GM21381 (cell line): Measurements from ENCODE around the gene ZCCHC8.
A peak's percentile ranks its signal among the peaks of the same experiment; 100 is the strongest.
"Not testable (repeated sequence)": the region's sequence is repeated elsewhere in the genome, so short reads cannot be mapped to it uniquely, and the experiment has no call there.

Experiments
- ATAC-seq: cut with Tn5 transposase; IDR thresholded peaks from one replicate; pipeline ENCODE4 v1.9.1; 2021; ENCODE audit warnings: mild to moderate bottlenecking, moderate library complexity; ENCODE audit not compliant: unreplicated experiment

The ZCCHC8 gene

DNA sequence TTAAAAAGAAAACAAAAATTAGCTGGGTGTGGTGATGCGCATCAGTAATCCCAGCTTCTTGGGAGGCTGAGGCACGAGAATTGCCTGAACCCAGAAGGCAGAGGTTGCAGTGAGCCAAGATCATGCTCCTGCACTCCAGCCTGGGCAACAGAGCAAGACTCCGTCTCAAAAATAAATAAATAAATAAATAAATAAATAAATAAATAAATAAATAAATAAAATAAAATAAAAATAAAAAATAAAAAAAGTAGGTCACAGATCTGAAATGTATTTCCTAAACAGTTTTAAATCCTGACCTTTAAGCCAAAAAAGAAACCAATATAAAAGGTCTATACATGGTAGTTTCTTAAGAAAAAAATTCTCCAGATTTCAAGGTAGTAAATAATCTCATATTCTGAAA, 12.3 kb upstream of the ZCCHC8 start:
- ATAC-seq, result not testable (repeated sequence)

DNA sequence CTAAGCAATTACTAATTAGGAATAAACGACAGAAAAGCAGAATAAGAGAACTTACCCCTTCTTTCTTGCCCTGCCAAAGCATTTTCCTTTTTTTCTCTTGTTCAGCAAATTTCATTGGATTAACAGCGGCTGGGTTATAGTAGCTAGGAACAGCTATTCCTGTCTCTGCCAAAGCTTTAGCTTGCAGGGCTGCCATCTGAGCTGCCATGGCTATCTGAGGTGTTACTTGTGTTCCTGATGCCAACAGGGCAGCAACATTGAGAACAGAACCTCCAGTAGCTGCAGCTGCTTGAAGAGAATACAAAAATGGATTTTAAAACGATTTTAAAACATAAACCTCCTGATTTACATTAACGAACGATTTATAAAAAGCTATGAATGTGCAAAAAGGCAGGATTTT, 7.4 kb upstream of the ZCCHC8 start:
- ATAC-seq, result no peak

DNA sequence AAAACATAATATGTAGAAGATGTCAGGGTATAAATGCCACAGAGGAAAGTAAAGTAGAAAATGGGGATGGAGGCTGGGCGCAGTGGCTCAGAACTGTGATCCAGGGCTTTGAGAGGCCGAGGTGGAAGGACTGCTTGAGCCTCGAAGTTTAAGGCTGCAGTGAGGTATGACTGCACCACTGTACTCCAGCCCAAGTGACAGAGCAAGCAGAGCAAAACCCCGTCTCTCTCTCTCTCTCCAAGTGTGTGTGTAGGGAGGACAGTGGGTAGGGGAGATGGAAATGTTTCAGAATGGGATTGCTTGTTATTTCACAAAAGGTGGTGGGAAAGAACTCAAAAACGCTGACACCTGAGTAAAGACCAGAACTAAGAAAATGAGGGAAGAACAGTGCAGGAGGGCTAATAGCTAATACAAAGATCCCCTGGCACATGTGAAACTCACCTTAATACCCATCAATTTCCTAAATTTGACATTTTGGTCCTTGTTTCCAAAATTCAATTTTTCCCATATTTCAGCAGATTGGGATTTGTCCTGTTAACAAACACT, 5.7 kb upstream of the ZCCHC8 start:
- no peak for ATAC-seq

DNA sequence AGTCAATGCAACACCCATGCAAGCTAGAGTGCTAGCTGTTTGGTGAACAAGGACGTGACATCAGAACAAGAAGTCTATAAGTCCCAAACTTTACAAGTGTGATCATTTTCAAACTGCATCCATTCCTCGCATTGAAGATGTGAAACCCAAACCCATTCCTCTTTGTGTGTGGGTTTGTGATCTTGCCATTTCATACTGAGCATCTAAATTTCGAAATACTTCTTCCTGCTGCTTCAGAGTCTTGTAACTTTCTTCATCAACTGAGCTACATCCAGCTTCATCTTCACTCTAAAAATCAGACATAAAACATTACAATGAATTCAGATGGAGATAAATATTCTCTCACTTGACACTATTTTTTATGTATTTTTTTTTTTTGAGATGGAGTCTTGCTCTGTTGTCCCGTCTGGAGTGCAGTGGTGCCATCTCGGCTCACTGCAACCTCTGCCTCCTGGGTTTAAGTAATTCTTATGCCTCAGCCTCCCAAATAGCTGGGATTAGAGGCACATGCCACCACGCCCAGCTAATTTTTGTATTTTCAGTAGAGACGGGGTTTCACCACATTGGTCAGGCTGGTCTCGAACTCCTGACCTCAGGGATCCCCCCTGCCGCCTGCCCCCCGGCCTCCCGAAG, 4.8 kb upstream of the ZCCHC8 start:
- no peak for ATAC-seq

DNA sequence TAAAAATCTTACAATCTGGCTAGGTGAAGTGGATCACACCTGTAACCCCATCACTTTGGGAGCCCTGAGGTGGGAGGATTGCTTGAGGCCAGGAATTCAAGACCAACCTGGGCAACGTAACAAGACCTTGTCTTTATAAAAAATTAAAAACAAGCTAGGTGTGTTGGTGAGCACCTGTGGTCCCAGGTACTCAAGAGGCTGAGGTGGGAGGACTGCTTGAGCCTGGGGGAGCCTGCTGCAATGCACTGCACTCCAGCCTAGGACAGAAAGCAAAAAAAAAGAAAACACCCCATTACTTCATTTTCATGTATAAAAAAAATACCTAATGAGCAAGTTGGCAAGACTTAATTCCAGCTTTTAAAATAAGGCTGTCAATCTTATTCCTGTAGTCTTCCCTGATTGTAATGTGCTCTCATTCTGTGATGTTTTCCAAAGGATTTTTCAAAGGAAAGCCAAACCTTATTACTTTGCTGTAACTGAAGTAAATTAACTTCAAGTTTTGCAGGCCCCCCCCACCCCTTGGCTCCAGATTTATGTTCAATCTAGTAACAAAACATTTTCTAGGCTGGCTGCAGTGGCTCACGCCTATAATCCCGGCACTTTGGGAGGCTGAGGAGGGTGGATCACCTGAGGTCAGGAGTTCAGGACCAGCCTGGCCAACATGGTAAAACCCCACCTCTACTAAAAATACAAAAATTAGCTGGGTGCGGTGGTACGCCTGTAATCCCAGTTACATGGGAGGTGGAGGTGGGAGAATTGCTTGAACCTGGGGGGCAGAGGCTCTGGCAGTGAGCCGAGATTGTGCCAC, 3.3 kb upstream of the ZCCHC8 start:
- ATAC-seq, result no peak

DNA sequence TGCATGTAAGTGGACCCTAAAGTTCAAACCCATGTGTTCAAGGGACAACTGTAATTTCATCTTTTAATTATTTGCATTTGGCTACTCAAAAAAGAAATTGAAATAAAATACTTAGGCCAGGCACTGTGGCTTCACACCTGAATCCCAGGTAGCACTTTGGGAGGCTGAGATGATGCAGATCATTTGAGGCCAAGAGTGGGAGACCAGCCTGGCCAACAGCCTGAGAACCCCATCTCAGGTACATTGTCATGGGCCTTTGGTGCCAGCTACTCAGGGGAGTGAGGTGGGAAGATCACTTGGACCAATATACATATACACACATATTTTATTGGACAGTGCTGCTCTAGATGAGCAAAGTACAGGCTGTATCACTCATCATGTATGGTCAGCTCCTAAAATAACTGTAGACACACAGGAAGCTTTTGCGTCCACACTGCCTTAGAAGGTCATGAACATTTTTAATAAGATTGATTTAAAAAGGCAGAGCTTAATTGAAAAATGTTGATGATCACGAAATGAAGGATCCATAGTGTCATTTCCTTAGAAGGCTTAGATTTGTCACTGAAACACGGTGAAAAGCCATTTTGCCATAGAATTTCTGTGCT, 2.5 kb upstream of the ZCCHC8 start:
- no peak for ATAC-seq

DNA sequence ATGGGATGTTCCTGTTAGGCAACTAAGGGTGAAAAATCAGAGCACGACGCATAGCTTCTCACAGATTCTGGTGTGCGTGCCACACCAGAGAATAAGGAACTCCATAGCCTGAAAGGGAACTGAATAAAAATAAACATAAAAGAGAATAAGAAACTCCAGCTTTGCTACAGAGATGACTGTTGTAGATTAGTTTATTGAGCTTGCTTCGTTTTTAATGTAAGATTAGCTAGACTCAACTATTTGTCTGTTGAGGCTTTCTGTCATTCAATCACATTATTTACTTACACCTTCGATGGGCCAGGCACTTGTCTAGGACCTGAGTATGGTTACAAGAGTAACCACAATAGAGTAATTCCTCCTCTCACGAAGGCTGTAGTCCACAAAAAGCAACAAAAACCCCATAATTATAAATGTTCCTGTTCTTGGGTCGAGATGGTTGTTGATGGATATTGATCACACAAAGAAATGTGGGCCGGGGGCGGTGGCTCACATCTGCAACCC, 807 bp upstream of the ZCCHC8 start:
- no peak for ATAC-seq

DNA sequence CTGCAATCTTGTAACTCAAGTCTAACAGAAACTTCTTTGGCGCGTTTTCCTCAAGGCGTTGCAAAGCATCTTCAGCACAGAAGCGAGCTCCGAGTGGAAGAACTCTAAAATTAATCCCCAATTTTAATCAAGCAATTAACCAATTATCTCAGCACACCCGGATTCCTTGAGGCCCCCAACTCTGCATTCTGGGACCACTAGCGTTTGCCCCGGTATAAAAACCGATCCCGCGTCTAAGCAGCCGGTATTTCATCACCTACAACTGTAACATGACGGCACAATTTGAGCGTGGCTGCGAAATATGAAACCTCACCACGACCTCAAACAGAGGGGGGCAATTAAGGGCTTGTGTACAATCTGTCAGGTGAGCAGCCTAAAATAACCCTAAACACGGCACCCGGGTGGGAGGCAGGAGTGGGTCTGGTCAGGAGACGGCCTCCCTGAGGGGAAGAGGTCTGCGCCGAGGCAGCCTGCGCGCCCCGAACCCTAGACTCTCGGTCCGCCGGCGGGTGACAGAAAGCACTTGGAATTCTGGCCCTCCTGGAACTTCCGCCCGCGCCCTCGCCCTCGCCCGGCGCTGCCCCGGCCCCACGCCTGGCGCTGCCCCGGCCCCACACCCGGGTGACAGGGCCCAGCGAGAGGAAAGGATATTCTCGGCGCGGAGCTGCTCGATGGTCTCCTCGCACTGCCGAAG, 594 bp downstream of the ZCCHC8 start:
- peak; percentile 10 for ATAC-seq

DNA sequence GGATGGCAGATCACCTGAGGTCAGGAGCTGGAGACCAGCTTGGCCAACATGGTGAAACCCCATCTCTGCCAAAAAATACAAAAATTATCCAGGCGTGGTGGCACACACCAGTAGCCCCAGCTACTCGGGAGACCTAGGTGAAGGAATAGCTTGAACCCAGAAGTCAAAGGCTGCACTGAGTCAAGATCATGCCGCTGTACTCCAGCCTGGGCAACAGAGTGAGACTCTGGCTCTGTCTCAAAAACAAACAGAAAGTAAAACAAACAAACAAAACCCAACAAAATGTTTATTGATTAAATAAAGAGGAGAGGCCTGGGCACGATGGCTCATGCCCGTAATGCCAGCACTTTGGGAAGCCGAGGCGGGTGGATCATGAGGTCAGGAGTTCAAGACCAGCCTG, 5.5 kb downstream of the ZCCHC8 start:
- ATAC-seq, result no peak

DNA sequence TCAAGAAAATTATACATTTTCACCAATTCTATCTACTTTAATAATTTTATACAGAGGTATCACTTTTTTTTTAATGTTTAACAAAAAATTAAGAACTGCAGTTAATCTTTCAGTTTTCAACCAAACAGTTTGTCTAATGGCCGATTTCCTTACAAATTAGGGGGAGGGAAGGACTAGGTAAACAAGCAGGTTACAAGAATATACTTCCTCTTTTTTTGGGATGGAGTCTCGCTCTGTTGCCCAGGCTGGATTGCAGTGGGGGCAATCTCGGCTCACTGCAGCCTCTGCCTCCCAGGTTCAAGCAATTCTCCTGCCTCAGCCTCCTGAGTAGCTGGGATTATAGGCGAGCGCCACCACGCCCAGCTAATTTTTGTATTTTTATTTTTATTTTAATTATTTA, 7.5 kb downstream of the ZCCHC8 start:
- not testable (repeated sequence) for ATAC-seq

DNA sequence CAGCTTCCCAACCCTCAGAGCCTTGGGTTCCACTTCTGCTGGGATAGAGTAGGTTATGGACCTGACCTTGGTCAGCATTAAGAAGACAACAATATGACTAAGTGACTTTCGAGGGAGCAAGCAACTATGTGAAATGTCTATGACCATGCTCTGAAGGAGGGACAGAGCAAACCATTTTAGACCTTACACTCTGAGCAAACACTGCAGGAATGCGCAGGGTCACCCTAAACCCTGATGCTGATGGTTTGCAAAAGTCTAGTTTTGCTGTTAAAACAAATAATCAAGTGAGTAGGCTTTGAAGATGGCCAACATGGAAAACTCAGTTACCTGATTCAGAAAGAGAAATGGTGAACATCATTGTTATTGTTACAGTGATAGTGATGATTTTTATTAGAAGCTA, 8.7 kb downstream of the ZCCHC8 start:
- no peak for ATAC-seq

DNA sequence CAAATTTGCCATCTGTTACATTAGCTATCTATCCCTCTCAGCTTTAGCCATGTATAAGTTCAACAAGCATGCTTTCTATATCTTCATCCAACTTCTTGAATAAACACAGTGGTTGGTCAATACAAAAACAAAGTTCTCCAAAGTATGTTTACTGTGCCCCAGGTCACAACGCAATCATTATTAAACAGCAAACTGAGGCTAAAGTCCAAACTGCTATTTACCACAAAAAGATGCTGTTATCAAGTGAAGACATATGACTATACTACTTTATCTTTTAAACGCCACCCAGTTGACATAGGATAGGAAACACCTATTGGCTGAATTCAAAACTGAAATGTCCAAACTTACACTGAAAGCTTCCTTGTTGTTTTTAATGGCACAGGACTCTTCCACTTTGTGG, 11.7 kb downstream of the ZCCHC8 start:
- no peak for ATAC-seq

DNA sequence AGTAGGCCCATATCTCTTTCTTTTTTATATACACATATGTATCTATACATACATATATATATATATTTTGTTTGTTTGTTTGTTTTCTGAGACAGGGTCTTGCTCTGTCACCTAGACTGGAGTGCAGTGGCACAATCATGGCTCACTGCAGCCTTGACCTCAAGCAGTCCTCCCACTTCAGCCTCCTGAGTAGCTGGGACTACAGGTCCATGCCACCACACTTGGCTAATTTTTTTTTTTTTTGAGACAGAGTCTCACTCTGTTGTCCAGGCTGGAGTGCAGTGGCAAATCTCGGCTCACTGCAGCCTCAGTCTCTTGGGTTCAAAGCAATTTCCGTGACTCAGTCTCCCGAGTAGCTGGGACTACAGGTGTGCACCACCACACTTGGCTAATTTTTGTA, 12.9 kb downstream of the ZCCHC8 start:
- not testable (repeated sequence) for ATAC-seq

DNA sequence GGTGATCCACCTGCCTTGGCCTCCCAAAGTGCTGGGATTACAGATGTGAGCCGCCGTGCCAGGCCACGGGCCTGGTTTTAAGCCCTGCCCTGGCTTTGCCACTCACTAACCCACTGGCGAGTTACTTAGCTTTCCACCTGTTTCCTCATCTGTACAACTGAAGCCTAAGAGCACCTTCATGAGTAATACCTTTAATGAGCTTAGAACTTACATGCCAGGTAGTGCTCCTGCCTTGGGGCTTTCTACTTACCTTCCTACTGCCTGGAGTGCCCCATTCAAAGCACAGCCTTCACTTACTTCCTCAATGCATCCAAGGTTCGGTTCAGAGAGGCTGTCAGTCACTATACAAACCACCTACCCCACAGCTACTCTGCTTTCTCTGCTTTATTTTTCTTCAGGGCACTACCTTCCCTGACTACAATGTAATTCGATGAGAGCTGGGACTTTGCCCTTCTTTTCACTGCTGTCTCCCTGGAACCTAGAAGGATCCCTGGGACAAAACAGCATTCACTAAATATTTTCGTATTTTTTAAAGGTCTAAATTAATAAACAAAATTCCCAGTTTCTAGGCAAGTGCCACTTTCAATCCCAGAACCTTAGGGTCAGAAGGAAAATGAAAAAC, 13.8 kb downstream of the ZCCHC8 start:
- ATAC-seq, result no peak

DNA sequence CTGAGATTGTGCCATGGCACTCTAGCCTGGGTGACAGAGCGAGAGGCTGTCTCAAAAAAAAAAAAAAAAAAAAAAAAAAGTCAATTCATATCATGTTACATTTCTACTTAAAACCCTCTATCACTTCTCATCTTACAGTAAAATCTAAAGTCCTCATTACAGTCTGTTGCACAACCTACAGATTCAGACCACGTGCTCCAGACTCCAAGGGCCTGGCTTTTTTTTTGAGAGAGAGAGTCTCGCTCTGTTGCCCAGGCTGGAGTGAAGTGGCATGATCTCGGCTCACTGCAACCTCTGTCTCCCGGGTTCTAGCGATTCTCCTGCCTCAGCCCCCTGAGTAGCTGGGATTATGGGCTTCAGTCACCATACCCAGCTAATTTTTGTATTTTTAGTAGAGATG, 14.4 kb downstream of the ZCCHC8 start:
- ATAC-seq, result not testable (repeated sequence)

DNA sequence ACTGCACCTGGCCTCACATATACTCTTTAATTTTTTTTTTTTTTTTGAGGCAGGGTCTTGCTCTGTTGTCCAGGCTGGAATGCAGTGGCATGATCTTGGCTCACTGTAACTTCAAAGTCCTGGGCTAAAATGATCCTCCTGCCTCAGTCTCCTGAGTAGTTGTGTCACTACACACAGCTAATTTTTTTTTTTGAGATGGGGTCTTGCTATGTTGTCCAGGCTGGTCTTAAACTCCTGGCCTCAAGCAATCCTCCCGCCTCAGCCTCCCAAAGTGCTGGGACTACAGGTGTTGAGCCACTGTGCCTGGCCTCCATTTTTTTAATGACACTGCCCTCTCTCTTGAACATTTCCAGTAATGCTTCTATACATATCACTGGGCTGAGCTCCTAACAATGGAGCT, 16.3 kb downstream of the ZCCHC8 start:
- not testable (repeated sequence) for ATAC-seq

DNA sequence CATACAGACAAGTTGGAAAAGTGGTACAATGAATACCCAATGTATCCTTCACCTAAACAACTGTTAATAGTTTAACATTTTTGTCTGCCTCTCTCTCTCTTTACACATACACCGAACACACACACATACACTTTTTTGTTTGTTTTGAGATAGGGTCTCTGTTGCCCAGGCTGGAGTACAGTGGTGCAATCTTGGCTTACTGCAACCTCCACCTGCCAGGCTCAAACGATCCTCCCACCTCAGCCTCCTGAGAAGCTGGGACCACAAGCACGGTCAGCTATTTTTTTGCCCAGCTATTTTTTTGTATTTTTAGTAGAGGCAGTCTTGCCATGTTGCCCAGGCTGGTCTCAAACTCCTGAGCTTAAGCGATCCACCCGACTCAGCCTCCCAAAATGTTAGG, 16.8 kb downstream of the ZCCHC8 start:
- no peak for ATAC-seq

DNA sequence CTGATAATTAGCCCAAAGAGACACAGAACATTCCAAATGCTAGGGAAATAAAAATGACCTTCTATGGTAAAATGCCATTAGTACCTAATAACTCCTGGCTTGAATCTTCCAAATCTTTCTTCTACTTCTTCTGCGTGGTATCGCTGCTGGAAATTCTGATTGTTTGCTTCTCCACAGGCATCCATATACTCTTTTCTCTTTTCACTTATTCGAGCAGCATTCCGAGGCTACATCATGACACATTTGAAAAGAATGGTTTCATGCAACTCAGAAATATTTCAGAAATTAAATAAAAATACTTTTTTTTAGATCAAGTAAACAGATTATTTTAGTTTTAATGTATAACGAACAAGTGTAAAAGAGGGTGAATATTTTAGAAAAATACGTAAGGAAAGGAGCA, 18.9 kb downstream of the ZCCHC8 start:
- no peak for ATAC-seq

DNA sequence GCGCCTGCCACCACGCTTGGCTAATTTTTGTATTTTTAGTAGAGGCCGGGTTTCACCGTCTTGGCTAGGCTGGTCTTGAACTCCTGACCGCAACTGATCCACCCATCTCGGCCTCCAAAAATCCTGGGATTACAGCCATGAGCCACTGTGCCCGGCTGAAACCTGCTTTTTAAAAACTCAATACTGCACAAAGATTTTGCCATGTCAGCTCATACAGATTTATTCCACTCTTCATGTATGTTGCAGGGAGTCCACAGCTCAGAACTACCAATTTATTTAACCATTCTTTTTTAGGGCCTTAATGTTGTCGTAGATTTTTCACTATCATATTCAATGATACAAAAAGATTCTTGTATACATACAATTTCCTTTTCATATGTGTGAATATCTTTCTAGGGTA, 20.0 kb downstream of the ZCCHC8 start:
- ATAC-seq, result no peak

DNA sequence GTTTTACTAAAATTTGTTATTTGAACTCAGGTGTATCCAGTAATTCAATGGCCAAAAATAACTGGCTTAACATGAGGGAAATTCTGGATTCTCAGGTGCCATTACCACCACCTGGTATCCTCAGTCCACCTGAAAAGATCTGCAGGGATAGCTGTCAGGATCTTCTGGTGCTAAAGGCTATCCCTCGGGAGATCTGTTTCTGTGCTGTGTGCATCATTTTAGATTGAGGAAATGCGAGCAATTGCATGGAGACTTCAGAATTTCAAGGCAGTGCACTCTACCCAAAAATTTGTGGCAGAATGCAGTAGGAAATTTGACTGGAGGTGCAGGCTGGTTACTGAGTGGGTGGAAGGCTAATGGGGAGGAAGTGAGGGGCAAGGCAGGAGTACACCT, 26.4 kb downstream of the ZCCHC8 start:
- peak; percentile 24 for ATAC-seq
